T47D (cell line): ENCODE data around the gene PPDPF.
A peak's percentile ranks its signal among the peaks of the same experiment; 100 is the strongest.

Source experiments
- DNase-seq, 2 experiments: peaks; one replicate each; pipeline versions ENCODE4 v3.0.0 to v3.0.0-alpha.2; 2011 to 2012; ENCODE audit warnings: low read depth in 1 of 2, low spot score in 1 of 2
- JUND ChIP-seq: IDR thresholded peaks from 2 replicates; pipeline ENCODE4 v1.6.1; 2012; ENCODE audit warnings: low read depth
- in situ Hi-C: cut with HindIII; loops from 2 replicates; pipeline ENCODE4 v1.10.0; 2016; ENCODE audit warnings: low sequenced_read_pairs, low pct_unique_long_range_greater_than_20kb

PPDPF gene

GRCh38 chr20:63499338-63499969 lies 21.1 kb upstream of the PPDPF start:
- no peak for DNase-seq
- in situ Hi-C loops: no loop called here
- no peak for TF ChIP-seq JUND

DNA sequence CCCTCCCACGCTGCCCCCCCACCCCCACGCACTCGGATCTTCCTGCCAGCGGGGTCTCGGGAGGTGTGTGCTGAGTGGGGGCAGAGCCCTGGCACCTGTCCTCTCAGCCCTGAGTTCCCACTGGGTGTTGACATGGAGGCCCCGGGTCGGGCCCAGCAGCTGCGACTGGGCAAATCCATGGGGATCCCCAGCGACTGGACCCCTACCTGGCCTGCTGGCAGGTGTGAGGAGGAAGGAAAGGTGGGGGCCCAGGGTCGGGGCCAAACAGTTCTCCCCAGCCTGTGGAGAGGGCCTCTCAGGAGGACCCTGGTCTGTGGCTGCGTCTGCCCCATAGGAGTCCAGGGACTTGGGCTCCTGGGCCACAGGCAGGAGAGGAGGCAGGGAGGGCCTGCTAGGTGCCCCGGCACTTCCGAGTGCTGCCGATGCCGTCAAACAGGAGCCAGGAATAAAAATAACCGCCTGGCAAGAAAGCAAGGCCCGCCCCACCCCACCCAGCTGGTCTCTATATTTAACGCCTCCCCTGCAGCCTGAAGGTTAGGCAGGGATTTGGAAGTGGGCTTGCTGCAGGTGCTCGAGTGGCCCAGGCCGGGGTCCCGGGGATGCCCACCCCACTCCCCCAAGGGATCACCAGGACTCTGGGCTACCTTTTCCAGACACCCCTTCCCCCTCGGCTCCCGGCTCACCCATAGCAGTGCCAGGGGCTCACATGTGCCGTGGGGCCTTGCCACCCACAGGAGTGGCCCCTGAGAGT lies 20.2 kb upstream of the PPDPF start:
- TF ChIP-seq JUND: no peak
- no peak for DNase-seq
- in situ Hi-C loops: no loop called here

DNA sequence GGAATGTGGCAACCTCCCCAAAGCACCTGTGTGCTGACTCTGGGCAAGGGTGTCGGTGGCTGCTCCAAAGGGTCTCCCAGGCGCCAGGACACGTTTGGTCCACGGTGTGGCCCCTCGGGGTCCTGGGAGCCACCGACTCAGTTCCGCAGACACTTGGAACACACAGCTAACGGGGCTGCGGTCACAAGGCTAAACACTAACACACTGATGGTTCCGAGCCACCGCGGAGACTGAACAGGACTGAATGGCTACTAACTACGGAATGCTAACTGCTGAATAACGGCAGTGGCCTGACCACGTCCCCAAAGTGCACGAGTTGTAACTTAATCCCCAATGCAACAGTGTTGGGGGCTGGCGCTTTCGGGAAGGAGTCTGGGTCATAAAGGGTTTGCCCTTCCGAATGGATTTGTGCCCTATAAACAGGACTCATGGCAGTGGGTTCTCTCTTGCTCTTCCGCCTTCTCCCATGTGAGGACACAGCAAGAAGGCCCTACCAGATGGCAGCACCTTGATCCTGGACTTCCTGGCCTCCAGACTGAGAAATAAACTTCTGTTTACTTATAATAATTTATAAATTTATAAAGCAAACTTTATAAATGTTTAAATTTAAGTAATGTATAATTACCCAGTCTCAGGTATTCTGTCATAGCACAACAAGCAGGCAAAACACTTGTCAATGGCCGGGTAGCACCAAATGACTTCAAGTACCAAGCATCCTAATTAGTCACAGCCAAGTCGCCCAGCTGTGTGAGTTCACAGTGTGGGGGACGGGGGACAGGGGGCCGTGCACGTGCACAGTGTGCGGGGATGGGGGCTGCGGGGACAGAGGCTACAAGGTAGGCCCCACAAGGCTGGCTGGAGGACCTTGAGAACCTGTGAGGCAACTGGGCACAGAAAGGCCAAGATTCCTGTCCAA lies 19.4 kb upstream of the PPDPF start:
- in situ Hi-C loops: no loop called here
- TF ChIP-seq JUND: no peak
- DNase-seq: no peak

GRCh38 chr20:63501818-63502670 lies 18.5 kb upstream of the PPDPF start:
- in situ Hi-C loops: no loop called here
- peak; percentile 64 to 67 for DNase-seq
- TF ChIP-seq JUND: no peak

- no peak for DNase-seq
Measured at GRCh38 chr20:63502671-63503172, 17.8 kb upstream of the PPDPF start.

DNA sequence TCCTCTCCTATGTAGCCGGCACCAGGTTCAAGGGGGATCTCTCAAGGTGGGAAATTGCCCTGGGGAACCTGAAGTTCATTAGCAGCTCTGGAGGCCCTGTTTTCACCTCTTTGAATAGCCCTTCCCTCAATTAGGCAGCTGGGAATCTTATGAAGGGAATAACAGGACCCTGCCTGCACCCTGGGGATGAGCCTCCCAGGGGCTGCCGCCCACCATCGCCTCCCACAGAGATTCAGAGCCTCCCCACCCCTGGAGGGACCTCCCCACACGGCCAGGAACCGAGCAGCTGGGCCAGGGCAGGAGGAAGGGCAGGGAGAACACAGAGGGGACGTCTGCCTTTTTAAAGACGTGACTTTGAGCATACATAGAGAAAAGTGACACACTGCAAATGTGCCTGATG lies 17.0 kb upstream of the PPDPF start:
- TF ChIP-seq JUND: no peak
- DNase-seq: no peak
- in situ Hi-C loops: no loop called here

More at GRCh38 chr20:63502671-63503172, 17.8 kb upstream of the PPDPF start:
- no peak for TF ChIP-seq JUND
- in situ Hi-C loops: no loop called here

GRCh38 chr20:63504642-63505041 lies 15.9 kb upstream of the PPDPF start:
- TF ChIP-seq JUND: no peak
- in situ Hi-C loops: no loop called here
- DNase-seq: no peak

- no peak for TF ChIP-seq JUND
- in situ Hi-C loops: no loop called here
- no peak for DNase-seq
Measured at GRCh38 chr20:63505281-63505680, 15.3 kb upstream of the PPDPF start.

- in situ Hi-C loops: no loop called here
- TF ChIP-seq JUND: no peak
- no peak for DNase-seq
Measured at GRCh38 chr20:63505723-63506122, 14.8 kb upstream of the PPDPF start.

DNA sequence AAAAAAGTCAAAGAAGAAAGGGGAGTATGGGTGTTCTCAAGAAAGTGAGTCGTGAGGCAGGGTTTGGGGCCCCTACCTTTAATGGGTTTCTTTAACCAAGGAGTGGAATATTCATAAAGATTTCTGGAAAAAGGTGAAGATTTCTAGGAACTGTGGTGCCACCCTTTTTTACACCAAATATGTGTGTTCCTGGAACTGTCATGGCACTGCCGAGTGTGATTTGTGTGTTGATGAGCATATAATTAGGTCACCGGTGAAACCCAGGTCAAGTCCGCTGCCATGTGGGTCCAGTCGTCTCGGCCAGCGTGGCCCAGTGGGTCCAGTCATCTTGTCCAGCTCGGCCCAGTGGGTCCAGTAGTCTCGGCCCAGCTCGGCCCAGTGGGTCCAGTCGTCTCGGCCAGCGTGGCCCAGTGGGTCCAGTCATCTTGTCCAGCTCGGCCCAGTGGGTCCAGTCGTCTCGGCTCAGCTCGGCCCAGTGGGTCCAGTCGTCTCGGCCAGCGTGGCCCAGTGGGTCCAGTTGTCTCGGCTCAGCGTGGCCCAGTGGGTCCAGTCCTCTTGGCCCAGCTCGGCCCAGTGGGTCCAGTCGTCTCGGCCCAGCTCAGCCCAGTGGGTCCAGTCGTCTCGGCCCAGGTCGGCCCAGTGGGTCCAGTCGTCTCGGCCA lies 13.4 kb upstream of the PPDPF start:
- DNase-seq: no peak
- in situ Hi-C loops: no loop called here
- TF ChIP-seq JUND: no peak

DNA sequence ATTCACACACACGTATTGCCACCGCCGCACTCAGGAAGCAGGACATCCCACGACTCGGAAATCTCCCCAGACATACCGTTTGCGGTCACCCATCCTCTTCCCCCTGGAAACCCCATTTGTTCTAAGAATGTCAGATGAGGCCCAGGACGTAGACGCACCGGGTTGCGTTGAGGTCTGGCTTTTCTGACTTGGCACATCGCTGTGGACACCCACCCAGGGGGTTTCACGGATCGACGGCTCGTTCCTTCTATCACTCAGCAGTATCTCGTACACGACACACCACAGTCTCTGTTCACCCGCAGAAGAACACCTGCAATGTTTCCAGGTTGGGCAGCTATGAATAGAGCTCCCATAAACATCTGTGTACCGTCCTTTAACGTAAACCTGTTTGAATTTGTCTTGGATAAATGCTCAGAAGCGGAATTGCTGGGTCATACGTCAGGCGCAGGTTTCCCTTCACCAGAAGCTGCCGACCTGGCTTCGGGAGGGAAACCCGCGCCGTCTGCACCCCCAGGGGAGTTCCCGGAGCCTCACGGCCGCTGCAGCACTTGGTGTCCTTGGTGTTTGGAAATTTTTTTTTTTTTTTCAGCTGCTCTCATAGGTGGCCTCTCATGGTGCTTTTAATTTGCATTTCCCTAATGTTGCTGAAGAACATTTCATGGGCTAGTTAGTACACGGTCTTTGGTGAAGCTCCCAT lies 12.3 kb upstream of the PPDPF start:
- no peak for TF ChIP-seq JUND
- in situ Hi-C loops: no loop called here
- no peak for DNase-seq
